Stomach (tissue), 9 donors: ENCODE data around the gene SLC2A4RG. TPM values are rescaled to one million over a fixed set of nuclear protein-coding genes. Genes with fewer than 3 reads are reported as not detected.

ENCODE experiments used
- DNase-seq, 2 donors: peaks; one replicate each; pipeline versions ENCODE4 v3.0.0 to v3.0.0-alpha.2; 2013 to 2019
- H3K27ac ChIP-seq, 5 donors: fragments of 200-600 bp in 4 of 5; sonication (generic) in 4 of 5; one replicate each; pipeline ENCODE4 v1.5.1; 2013 to 2019; ENCODE audit warnings: mild to moderate bottlenecking in 1 of 5, moderate library complexity in 1 of 5
- H3K27me3 ChIP-seq, 3 donors: fragments of 200-600 bp; sonication (generic); one replicate each; pipeline ENCODE4 v1.5.1; 2017 to 2019; ENCODE audit warnings: mixed run types in 1 of 3
- H3K36me3 ChIP-seq, 4 donors: fragments of 200-600 bp; sonication (generic); 1 replicate in 3 of 4; 2 replicates in 1 of 4; pipeline ENCODE4 v1.5.1; 2016 to 2019
- H3K4me1 ChIP-seq, 4 donors: fragments of 200-600 bp; sonication (generic); one replicate each; pipeline ENCODE4 v1.5.1; 2016 to 2019
- H3K4me3 ChIP-seq, 4 donors: fragments of 200-600 bp; sonication (generic) in 3 of 4; one replicate each; pipeline ENCODE4 v1.5.1; 2016 to 2019; ENCODE audit warnings: mild to moderate bottlenecking in 1 of 4
- H3K9me3 ChIP-seq, 4 donors: fragments of 200-600 bp; sonication (generic); one replicate each; pipeline ENCODE4 v1.5.1; 2016 to 2019
- EP300 ChIP-seq: sonication (generic); formaldehyde crosslinking; IDR thresholded peaks from one replicate; pipeline ENCODE4 v1.6.1; 2017; ENCODE audit warnings: antibody characterized with exemption
- POLR2A ChIP-seq, 4 donors: fragments of 450-650 bp; IDR thresholded peaks; one replicate each; pipeline ENCODE4 v1.6.1; 2016; ENCODE audit warnings: antibody characterized with exemption in 4 of 4, control low read depth in 2 of 4, mild to moderate bottlenecking in 1 of 4, moderate library complexity in 1 of 4
- POLR2AphosphoS5 ChIP-seq, 3 donors: sonication (generic); formaldehyde crosslinking; IDR thresholded peaks; one replicate each; pipeline ENCODE4 v1.6.1; 2016; ENCODE audit warnings: antibody characterized with exemption in 3 of 3
- WGBS, 5 donors: extraction: QIAGEN DNeasy Blood & Tissue Kit in 3 of 5; methylation state at CpG; one replicate each; pipeline versions ENCODE4 v1.1.5 to v1.1.7; 2013 to 2018; 5-methylcytosine and 5-hydroxymethylcytosine counted together
- intact Hi-C: fragments of 100-400 bp; cut with DNase I; formaldehyde crosslinking; loops from one replicate; pipeline ENCODE4 v1.15.1; 2023; ENCODE audit warnings: low total_unique reads
- polyA plus RNA-seq, 3 donors: library from polyadenylated mRNA; stranded (reverse); fragments of 200-250 nt; gene quantifications; one replicate each; pipeline ENCODE4 v1.2.3, GENCODE V29; 2013
- total RNA-seq, 5 donors: library from RNA; depleted of rRNA; stranded (reverse); fragments of >200 nt; gene quantifications; one replicate each; pipeline versions ENCODE4 v1.1.0 to v1.2.3, GENCODE V29; 2014 to 2016
- TF ChIP-seq, protein P1 (sequence below), 7 experiments: fragments of 450-650 bp in 4 of 7; fragments of 200-600 bp in 3 of 7; sonication (generic) in 3 of 7; IDR thresholded peaks; one replicate each; pipeline ENCODE4 v1.5.1; 2016 to 2019; ENCODE audit warnings: antibody characterized with exemption in 7 of 7, control low read depth in 2 of 7, mild to moderate bottlenecking in 1 of 7
- donor health status: healthy with polysubstance abuse.
- donor health status: Bipolar disorder and iron deficiency.
- donor health status: healthy.

The SLC2A4RG gene
- total and polyA plus RNA-seq, 8 donors = 7.1 to 76.9 (median 42.8) TPM

DNA sequence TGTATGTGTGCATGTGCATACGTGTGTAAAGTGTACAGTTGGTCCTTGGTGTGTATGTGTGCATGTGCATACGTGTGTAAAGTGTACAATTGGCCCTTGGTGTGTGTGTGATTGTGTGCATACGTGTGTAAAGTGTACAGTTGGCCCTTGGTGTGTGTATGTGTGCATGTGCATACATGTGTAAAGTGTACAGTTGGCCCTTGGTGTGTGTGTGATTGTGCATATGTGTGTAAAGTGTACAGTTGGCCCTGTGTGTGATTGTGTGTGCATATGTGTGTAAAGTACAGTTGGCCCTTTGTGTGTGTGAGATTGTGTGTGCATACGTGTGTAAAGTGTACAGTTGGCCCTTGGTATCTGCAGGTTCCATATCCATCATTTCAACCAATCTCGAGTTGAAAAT is 8.2 kb upstream of the SLC2A4RG start:
- H3K27ac ChIP-seq = no peak overlapping the region
- TF ChIP-seq POLR2AphosphoS5 (IDR thresholded peaks at IDR 0.05) = no peak
- no peak for TF ChIP-seq EP300
- TF ChIP-seq POLR2A (IDR thresholded peaks at IDR 0.05) = no peak
- TF ChIP-seq, protein P1, sequence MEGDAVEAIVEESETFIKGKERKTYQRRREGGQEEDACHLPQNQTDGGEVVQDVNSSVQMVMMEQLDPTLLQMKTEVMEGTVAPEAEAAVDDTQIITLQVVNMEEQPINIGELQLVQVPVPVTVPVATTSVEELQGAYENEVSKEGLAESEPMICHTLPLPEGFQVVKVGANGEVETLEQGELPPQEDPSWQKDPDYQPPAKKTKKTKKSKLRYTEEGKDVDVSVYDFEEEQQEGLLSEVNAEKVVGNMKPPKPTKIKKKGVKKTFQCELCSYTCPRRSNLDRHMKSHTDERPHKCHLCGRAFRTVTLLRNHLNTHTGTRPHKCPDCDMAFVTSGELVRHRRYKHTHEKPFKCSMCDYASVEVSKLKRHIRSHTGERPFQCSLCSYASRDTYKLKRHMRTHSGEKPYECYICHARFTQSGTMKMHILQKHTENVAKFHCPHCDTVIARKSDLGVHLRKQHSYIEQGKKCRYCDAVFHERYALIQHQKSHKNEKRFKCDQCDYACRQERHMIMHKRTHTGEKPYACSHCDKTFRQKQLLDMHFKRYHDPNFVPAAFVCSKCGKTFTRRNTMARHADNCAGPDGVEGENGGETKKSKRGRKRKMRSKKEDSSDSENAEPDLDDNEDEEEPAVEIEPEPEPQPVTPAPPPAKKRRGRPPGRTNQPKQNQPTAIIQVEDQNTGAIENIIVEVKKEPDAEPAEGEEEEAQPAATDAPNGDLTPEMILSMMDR (IDR thresholded peaks at IDR 0.05) = no peak
- H3K4me3 ChIP-seq = no peak overlapping the region
- DNase-seq = no peak
- H3K36me3 ChIP-seq = peaks cover 22 to 61% (median 48%) of the 10 kb centered on the region in 4 donors
- peaks cover 4 to 15% (median 12%) of the 10 kb centered on the region in 4 donors for H3K4me1 ChIP-seq
- no peaks in the 10 kb centered on the region for H3K27me3 ChIP-seq
- no peaks in the 10 kb centered on the region for H3K9me3 ChIP-seq
- 64 to 89% (median 82%) methylated on average over 4 to 5 of the region's 5 CpGs for WGBS, 5 donors
- intact Hi-C loops = no loop called here

DNA sequence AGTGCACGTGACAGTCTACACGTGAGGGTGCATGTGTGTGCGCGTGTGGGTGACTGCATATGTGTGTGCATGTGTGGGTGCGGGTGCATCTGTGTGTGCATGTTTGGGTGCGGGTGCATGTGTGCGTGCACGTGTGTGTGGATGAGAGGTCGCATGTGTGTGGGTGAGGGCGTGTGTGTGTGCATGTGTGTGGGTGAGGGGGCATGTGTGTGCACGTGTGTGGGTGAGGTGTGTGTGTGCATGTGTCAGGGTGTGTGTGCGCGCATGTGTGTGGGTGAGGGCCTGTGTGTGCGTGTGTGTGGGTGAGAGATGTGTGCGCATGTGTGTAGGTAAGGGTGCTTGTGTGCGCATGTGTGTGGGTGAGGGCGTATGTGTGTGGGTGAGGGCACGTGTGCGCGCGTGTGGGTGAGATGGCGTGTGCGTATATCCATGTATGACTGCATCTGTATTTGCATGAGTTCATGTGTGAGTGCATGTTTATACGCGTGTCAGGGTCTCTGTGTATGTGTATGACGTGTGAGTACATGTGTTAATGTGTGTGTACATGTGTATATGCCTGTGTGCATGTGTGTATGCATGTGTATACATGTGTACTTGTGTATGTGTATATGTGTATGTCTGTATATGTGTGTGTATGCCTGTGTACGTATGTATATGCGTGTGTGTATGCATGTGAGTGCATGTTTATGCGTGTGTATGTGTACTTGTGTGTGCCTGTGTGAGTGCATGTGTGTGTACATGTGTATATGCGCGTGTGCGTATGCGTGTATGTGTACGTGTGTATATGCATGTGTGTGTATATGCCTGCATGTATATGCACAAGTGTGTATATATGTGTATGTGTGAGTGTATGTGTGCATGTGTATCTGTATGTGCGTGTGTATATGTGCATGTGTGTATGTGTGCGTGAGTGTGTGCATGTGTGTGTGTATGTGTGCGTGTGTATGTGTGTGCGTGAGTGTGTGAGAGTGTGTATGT is 7.2 kb upstream of the SLC2A4RG start:
- peaks cover 0 to 3% (median 0%) of the 10 kb centered on the region in 3 donors for H3K27me3 ChIP-seq
- intact Hi-C loops = no loop called here
- peaks cover 12 to 25% (median 22%) of the 10 kb centered on the region in 4 donors for H3K4me1 ChIP-seq
- WGBS, 5 donors = 86 to 92% (median 88%) methylated on average over 37 to 38 of the region's 38 CpGs
- H3K36me3 ChIP-seq = peaks cover 22 to 57% (median 48%) of the 10 kb centered on the region in 4 donors
- no peaks in the 10 kb centered on the region for H3K9me3 ChIP-seq
- no peak for DNase-seq
- no peak overlapping the region for H3K4me3 ChIP-seq
- TF ChIP-seq, protein P1 (IDR thresholded peaks at IDR 0.05) = no peak
- TF ChIP-seq POLR2AphosphoS5 (IDR thresholded peaks at IDR 0.05) = no peak
- TF ChIP-seq EP300 = no peak
- TF ChIP-seq POLR2A (IDR thresholded peaks at IDR 0.05) = no peak
- H3K27ac ChIP-seq = no peak overlapping the region

DNA sequence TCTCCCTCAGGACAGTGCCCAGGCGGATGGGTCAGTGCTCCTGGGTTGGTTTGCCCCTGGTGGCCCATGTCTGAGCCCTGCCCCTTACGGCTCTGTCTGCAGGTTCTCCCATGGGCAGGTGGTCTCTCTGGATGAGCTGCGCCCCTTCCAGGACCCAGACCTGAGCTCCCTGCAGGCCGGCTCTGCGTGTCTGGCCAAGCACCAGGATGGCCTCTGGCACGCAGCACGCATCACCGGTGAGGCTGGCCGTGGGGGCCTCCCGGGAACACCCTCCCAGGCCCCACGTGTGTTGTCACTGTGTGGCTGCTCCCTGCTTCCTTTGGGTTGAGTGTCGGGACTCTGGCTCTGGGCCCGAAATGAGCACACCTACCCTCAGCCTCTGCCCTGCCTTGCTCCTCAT is 6.5 kb upstream of the SLC2A4RG start:
- intact Hi-C loops = no loop called here
- peaks cover 19 to 32% (median 29%) of the 10 kb centered on the region in 4 donors for H3K4me1 ChIP-seq
- WGBS, 5 donors = 93 to 96% (median 95%) methylated on average over 11 to 13 of the region's 13 CpGs
- peaks cover 22 to 57% (median 47%) of the 10 kb centered on the region in 4 donors for H3K36me3 ChIP-seq
- TF ChIP-seq POLR2A (IDR thresholded peaks at IDR 0.05) = no peak
- no peak for TF ChIP-seq POLR2AphosphoS5 (IDR thresholded peaks at IDR 0.05)
- no peak for TF ChIP-seq EP300
- TF ChIP-seq, protein P1 (IDR thresholded peaks at IDR 0.05) = no peak
- H3K9me3 ChIP-seq = no peaks in the 10 kb centered on the region
- H3K27me3 ChIP-seq = peaks cover 0 to 6% (median 0%) of the 10 kb centered on the region in 3 donors
- H3K4me3 ChIP-seq = no peak overlapping the region
- H3K27ac ChIP-seq = no peak overlapping the region
- no peak for DNase-seq

DNA sequence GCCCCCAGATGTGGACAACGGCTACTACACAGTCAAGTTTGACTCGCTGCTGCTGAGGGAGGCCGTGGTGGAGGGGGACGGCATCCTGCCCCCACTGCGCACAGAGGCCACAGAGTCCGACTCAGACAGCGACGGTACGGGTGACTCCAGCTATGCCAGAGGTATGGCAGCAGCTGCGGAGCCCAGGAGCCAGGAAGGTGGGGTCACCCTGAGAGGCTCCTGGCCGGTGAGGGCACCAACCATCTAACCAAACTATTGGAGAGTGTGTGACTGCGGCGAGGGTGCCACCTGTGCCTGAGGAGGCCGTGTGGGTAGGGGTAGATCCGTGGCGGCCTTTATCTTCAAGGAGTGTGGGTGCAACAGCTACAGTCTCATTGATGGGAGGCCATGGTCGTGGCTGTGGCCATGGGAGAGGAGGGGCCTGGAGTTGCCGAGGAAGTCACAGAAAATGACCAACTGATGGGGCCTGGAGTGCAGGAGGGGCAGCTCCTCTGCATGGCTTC is 5.9 kb upstream of the SLC2A4RG start:
- 93 to 99% (median 94%) methylated on average over 12 to 18 of the region's 18 CpGs for WGBS, 5 donors
- peaks cover 22 to 57% (median 45%) of the 10 kb centered on the region in 4 donors for H3K36me3 ChIP-seq
- intact Hi-C loops = no loop called here
- peaks cover 25 to 37% (median 32%) of the 10 kb centered on the region in 4 donors for H3K4me1 ChIP-seq
- no peak for DNase-seq
- TF ChIP-seq, protein P1 (IDR thresholded peaks at IDR 0.05) = no peak
- TF ChIP-seq POLR2A (IDR thresholded peaks at IDR 0.05) = no peak
- no peak for TF ChIP-seq EP300
- TF ChIP-seq POLR2AphosphoS5 (IDR thresholded peaks at IDR 0.05) = no peak
- no peak overlapping the region for H3K27ac ChIP-seq
- H3K9me3 ChIP-seq = no peaks in the 10 kb centered on the region
- peaks cover 0 to 6% (median 0%) of the 10 kb centered on the region in 3 donors for H3K27me3 ChIP-seq
- no peak overlapping the region for H3K4me3 ChIP-seq
